OCI-LY3 (cell line): ENCODE measurements around the gene DIP2C.

Source experiments
- EZH2phosphoT487 ChIP-seq: fragments of 200-600 bp; shearing (Covaris generic); IDR thresholded peaks from 2 replicates; pipeline ENCODE4 v1.6.1; 2018; ENCODE audit warnings: antibody characterized with exemption, mixed run types, low read depth
- TF ChIP-seq, protein P1 (sequence below): fragments of 200-600, 300-600 bp; sonication (generic); IDR thresholded peaks from 2 replicates; pipeline ENCODE4 v1.5.1; 2014; ENCODE audit warnings: antibody characterized with exemption, low read length, low read depth

GRCh38 chr10:600234-600633 is 89.2 kb downstream of the DIP2C start:
- TF ChIP-seq, protein P1, sequence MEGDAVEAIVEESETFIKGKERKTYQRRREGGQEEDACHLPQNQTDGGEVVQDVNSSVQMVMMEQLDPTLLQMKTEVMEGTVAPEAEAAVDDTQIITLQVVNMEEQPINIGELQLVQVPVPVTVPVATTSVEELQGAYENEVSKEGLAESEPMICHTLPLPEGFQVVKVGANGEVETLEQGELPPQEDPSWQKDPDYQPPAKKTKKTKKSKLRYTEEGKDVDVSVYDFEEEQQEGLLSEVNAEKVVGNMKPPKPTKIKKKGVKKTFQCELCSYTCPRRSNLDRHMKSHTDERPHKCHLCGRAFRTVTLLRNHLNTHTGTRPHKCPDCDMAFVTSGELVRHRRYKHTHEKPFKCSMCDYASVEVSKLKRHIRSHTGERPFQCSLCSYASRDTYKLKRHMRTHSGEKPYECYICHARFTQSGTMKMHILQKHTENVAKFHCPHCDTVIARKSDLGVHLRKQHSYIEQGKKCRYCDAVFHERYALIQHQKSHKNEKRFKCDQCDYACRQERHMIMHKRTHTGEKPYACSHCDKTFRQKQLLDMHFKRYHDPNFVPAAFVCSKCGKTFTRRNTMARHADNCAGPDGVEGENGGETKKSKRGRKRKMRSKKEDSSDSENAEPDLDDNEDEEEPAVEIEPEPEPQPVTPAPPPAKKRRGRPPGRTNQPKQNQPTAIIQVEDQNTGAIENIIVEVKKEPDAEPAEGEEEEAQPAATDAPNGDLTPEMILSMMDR: no peak
- TF ChIP-seq EZH2phosphoT487: no peak
